H1 (cell line): ENCODE data around the gene NEDD9. TPM values are rescaled to one million over a fixed set of nuclear protein-coding genes. Genes with fewer than 3 reads are reported as not detected.

ENCODE experiments used
- CTCF ChIA-PET: fragments of 300-600 bp; sonication (Branson Sonifier 250); formaldehyde crosslinking; loops from one replicate; lab custom pipeline; 2021; ENCODE audit not compliant: partially characterized antibody; lab: Charles Lee
- POLR2A ChIA-PET: fragments of 300-600 bp; sonication (Branson Sonifier 250); formaldehyde crosslinking; loops from one replicate; lab custom pipeline; 2021; ENCODE audit warnings: inconsistent platforms; ENCODE audit not compliant: partially characterized antibody; lab: Charles Lee
- DNase-seq, 2 experiments: peaks; one replicate each; pipeline versions ENCODE4 v3.0.0 to v3.0.0-alpha.2; 2010 to 2022; ENCODE audit warnings: low spot score in 2 of 2, low read depth in 1 of 2, mixed read lengths in 1 of 2
- FAIRE-seq: peaks from 2 replicates; lab custom pipeline; 2011; peaks lifted over from hg19 to GRCh38; lab: Jason Lieb, UNC
- H2AFZ ChIP-seq: 2 replicates; pipeline ENCODE4 v1.8.1; 2012; ENCODE audit warnings: low read length, inconsistent platforms
- H2AK5ac ChIP-seq: 2 replicates; pipeline ENCODE4 v1.6.1; 2013; ENCODE audit warnings: low read depth, low read length
- H2BK120ac ChIP-seq: replicated peaks from 2 replicates; pipeline ENCODE3; 2013; ENCODE audit warnings: low read depth, low read length, inconsistent platforms
- H2BK12ac ChIP-seq: 2 replicates; pipeline ENCODE4 v1.6.1; 2013; ENCODE audit warnings: low read depth, low read length
- H2BK15ac ChIP-seq: 2 replicates; pipeline ENCODE4 v1.6.1; 2013; ENCODE audit warnings: low read length
- H2BK20ac ChIP-seq: 2 replicates; pipeline ENCODE4 v1.6.1; 2013; ENCODE audit warnings: low read length
- H2BK5ac ChIP-seq: 2 replicates; pipeline ENCODE4 v1.6.1; 2013; ENCODE audit warnings: low read depth, low read length
- H3K14ac ChIP-seq: 2 replicates; pipeline ENCODE4 v1.6.1; 2013; ENCODE audit warnings: inconsistent platforms; ENCODE audit not compliant: insufficient read length
- H3K18ac ChIP-seq: 2 replicates; pipeline ENCODE4 v1.6.1; 2013; ENCODE audit warnings: low read length; ENCODE audit errors: extremely low read depth
- H3K23ac ChIP-seq: 2 replicates; pipeline ENCODE4 v1.6.1; 2013; ENCODE audit warnings: inconsistent platforms; ENCODE audit not compliant: insufficient read length
- H3K23me2 ChIP-seq: 2 replicates; pipeline ENCODE4 v1.6.1; 2013; ENCODE audit warnings: low read depth, low read length
- H3K27ac ChIP-seq: 2 replicates; pipeline ENCODE4 v1.6.1; 2011; ENCODE audit warnings: low read depth, low read length, inconsistent platforms
- H3K27me3 ChIP-seq, 4 experiments: replicated peaks in 1 of 4; 1 replicate in 1 of 4; 2 replicates in 3 of 4; pipeline versions ENCODE4 v1.6.1 to v1.8.1; 2011 to 2013; ENCODE audit warnings: low read length in 3 of 4, mild to moderate bottlenecking in 3 of 4, inconsistent platforms in 2 of 4, mixed read lengths in 2 of 4, moderate library complexity in 1 of 4; ENCODE audit not compliant: control insufficient read depth in 3 of 4, insufficient read depth in 3 of 4; ENCODE audit errors: extremely low read depth in 1 of 4
- H3K36me3 ChIP-seq, 4 experiments: 2 replicates each; pipeline versions ENCODE4 v1.6.1 to v1.8.1; 2011 to 2013; ENCODE audit warnings: mild to moderate bottlenecking in 4 of 4, low read length in 3 of 4, moderate library complexity in 2 of 4, control low read depth in 1 of 4, inconsistent platforms in 1 of 4; ENCODE audit not compliant: insufficient read depth in 4 of 4, control insufficient read depth in 2 of 4
- H3K4ac ChIP-seq: replicated peaks from 2 replicates; pipeline ENCODE3; 2013; ENCODE audit warnings: low read length, low read depth, mixed read lengths, inconsistent platforms; ENCODE audit not compliant: insufficient read length
- H3K4me1 ChIP-seq, 4 experiments: replicated peaks in 1 of 4; 1 replicate in 1 of 4; 2 replicates in 3 of 4; pipeline versions ENCODE4 v1.6.1 to v1.8.1; 2011 to 2013; ENCODE audit warnings: low read length in 3 of 4, inconsistent platforms in 2 of 4, mixed read lengths in 1 of 4; ENCODE audit not compliant: insufficient read depth in 4 of 4, control insufficient read depth in 3 of 4
- H3K4me2 ChIP-seq, 2 experiments: 2 replicates each; pipeline versions ENCODE4 v1.6.1 to v1.8.1; 2011 to 2013; ENCODE audit warnings: low read depth in 2 of 2, low read length in 2 of 2, control low read depth in 1 of 2, inconsistent platforms in 1 of 2, mild to moderate bottlenecking in 1 of 2; ENCODE audit not compliant: insufficient read depth in 1 of 2
- H3K4me3 ChIP-seq, 4 experiments: fragments of 200-600, 300-600 bp in 1 of 4; sonication (generic), shearing (Covaris generic), sonication (Bioruptor Twin) in 1 of 4; 2 replicates each; pipeline versions ENCODE4 v1.5.1 to v1.8.1; 2011 to 2016; ENCODE audit warnings: low read length in 4 of 4, low read depth in 3 of 4, control low read depth in 2 of 4, inconsistent platforms in 2 of 4, mild to moderate bottlenecking in 2 of 4, mixed read lengths in 1 of 4, moderate library complexity in 1 of 4; ENCODE audit not compliant: insufficient read depth in 2 of 4; ENCODE audit errors: extremely low read depth in 1 of 4
- H3K56ac ChIP-seq: replicated peaks from 2 replicates; pipeline ENCODE3; 2013; ENCODE audit warnings: low read depth, mild to moderate bottlenecking, mixed read lengths, low read length, inconsistent platforms; ENCODE audit not compliant: insufficient read length
- H3K79me1 ChIP-seq: 2 replicates; pipeline ENCODE4 v1.6.1; 2013; ENCODE audit warnings: low read depth, low read length, control low read depth
- H3K79me2 ChIP-seq, 2 experiments: 2 replicates each; pipeline versions ENCODE4 v1.6.1 to v1.8.1; 2012 to 2013; ENCODE audit warnings: low read length in 2 of 2, mild to moderate bottlenecking in 2 of 2, inconsistent platforms in 1 of 2; ENCODE audit not compliant: insufficient read depth in 2 of 2, control insufficient read depth in 1 of 2
- H3K9ac ChIP-seq, 4 experiments: replicated peaks in 1 of 4; 1 replicate in 1 of 4; 2 replicates in 3 of 4; pipeline versions ENCODE4 v1.6.1 to v1.8.1; 2011 to 2013; ENCODE audit warnings: low read depth in 3 of 4, low read length in 3 of 4, control low read depth in 2 of 4, mild to moderate bottlenecking in 2 of 4, moderate library complexity in 2 of 4, inconsistent platforms in 1 of 4; ENCODE audit errors: extremely low read depth in 1 of 4
- H3K9me3 ChIP-seq, 2 experiments: 2 replicates each; pipeline versions ENCODE4 v1.6.1 to v1.8.1; 2012 to 2013; ENCODE audit warnings: mild to moderate bottlenecking in 2 of 2, moderate library complexity in 2 of 2, control low read depth in 1 of 2, inconsistent platforms in 1 of 2, low read depth in 1 of 2, low read length in 1 of 2, mixed read lengths in 1 of 2; ENCODE audit not compliant: insufficient read depth in 2 of 2
- H4K20me1 ChIP-seq, 2 experiments: replicated peaks in 1 of 2; 2 replicates each; pipeline versions ENCODE3 to v1.8.1; 2011 to 2013; ENCODE audit warnings: inconsistent platforms in 2 of 2, low read length in 2 of 2, mild to moderate bottlenecking in 1 of 2; ENCODE audit not compliant: insufficient read depth in 2 of 2, control insufficient read depth in 1 of 2
- H4K5ac ChIP-seq: 2 replicates; pipeline ENCODE4 v1.6.1; 2013; ENCODE audit warnings: low read length, low read depth, mixed read lengths, inconsistent platforms; ENCODE audit not compliant: insufficient read length
- H4K8ac ChIP-seq: 2 replicates; pipeline ENCODE4 v1.8.0; 2013; ENCODE audit warnings: mild to moderate bottlenecking, moderate library complexity, low read length, inconsistent platforms; ENCODE audit not compliant: insufficient read depth; ENCODE audit errors: extremely low read depth
- H4K91ac ChIP-seq: replicated peaks from 2 replicates; pipeline ENCODE3; 2013; ENCODE audit warnings: low read length, mixed read lengths, inconsistent platforms; ENCODE audit not compliant: insufficient read length
- BRCA1 ChIP-seq: IDR thresholded peaks from 2 replicates; pipeline ENCODE4 v1.6.1; 2012; ENCODE audit warnings: low read depth, low read length, improper control_type of control experiment
- CBX5 ChIP-seq: fragments of 300-800, 300-1000 bp; sonication (generic); IDR thresholded peaks from 2 replicates; pipeline ENCODE4 v1.7.1; 2016; ENCODE audit warnings: antibody characterized with exemption, low read length, low read depth
- CHD1 ChIP-seq: IDR thresholded peaks from 2 replicates; pipeline ENCODE4 v1.6.1; 2012; ENCODE audit warnings: low read depth, low read length, improper control_type of control experiment
- CTBP2 ChIP-seq: IDR thresholded peaks from 2 replicates; pipeline ENCODE4 v1.7.0; 2011; ENCODE audit warnings: borderline replicate concordance, mild to moderate bottlenecking, moderate library complexity, mixed read lengths, low read length; ENCODE audit not compliant: insufficient read depth, insufficient read length
- HDAC6 ChIP-seq: IDR thresholded peaks from one replicate; pipeline ENCODE4 v1.7.1; 2012; ENCODE audit warnings: low read depth, mild to moderate bottlenecking, inconsistent platforms, low read length, moderate library complexity
- RAD21 ChIP-seq, 2 experiments: IDR thresholded peaks in 1 of 2; conservative IDR thresholded peaks in 1 of 2; 2 replicates each; pipeline ENCODE4 v1.6.1; 2011; ENCODE audit warnings: low read depth in 2 of 2, low read length in 2 of 2, improper control_type of control experiment in 1 of 2, inconsistent platforms in 1 of 2, mild to moderate bottlenecking in 1 of 2, moderate library complexity in 1 of 2
- SIX5 ChIP-seq: IDR thresholded peaks from 2 replicates; pipeline ENCODE4 v1.6.1; 2011; ENCODE audit warnings: mild to moderate bottlenecking, low read depth, low read length
- SP1 ChIP-seq: IDR thresholded peaks from 2 replicates; pipeline ENCODE4 v1.6.1; 2011; ENCODE audit warnings: low read depth, low read length
- WGBS, 2 experiments: shearing (Covaris generic) in 1 of 2; methylation state at CpG; one replicate each; pipeline versions ENCODE4 v1.1.6 to v1.1.7; 2013 to 2015; ENCODE audit warnings: low lambda C conversion rate in 2 of 2, mixed read lengths in 2 of 2, inconsistent platforms in 1 of 2, low coverage in 1 of 2, missing lambda C conversion rate in 1 of 2; ENCODE audit not compliant: insufficient replicate concordance in 2 of 2, insufficient coverage in 1 of 2, insufficient read length in 1 of 2; ENCODE audit errors: extremely low coverage in 1 of 2, missing lambda C conversion rate in 1 of 2; 5-methylcytosine and 5-hydroxymethylcytosine counted together
- polyA plus RNA-seq, 7 experiments: library from polyadenylated mRNA; depleted of rRNA in 3 of 7; stranded (reverse) in 5 of 7; unstranded in 2 of 7; fragments of >200 nt in 5 of 7; fragments of 200-250 nt in 2 of 7; gene quantifications; 1 replicate in 5 of 7; 2 replicates in 1 of 7; 4 replicates in 1 of 7; pipeline versions ENCODE4 v1.2.1 to v1.2.3, GENCODE V29; 2011 to 2013; ENCODE audit warnings: missing spikeins in 2 of 7, mixed read lengths in 2 of 7
- total RNA-seq: library from RNA; stranded (reverse); fragmentation: NEBNext Ultra II Directional; extraction: Animal tissue kit (Norgen Biotek cat#: 25700); gene quantifications from 2 replicates; pipeline ENCODE4 v1.2.1, GENCODE V29; 2021
- TF ChIP-seq, protein P1 (sequence below), 3 experiments: IDR thresholded peaks; 1 replicate in 2 of 3; 2 replicates in 1 of 3; pipeline versions ENCODE4 v1.5.1 to v1.6.1; 2011; ENCODE audit warnings: low read length in 3 of 3, mild to moderate bottlenecking in 3 of 3, inconsistent platforms in 2 of 3, low read depth in 1 of 3, moderate library complexity in 1 of 3; ENCODE audit not compliant: insufficient read depth in 1 of 3; ENCODE audit errors: control extremely low read depth in 1 of 3
- TF ChIP-seq, protein P2 (sequence below): IDR thresholded peaks from 2 replicates; pipeline ENCODE4 v1.6.1; 2012; ENCODE audit warnings: low read length, inconsistent platforms

Gene NEDD9
- total and polyA plus RNA-seq, 2 of the 8 experiments (the other 6 are each of a cell fraction or from before 2014, with no cell fraction given): 3.6 to 12.0 TPM

DNA sequence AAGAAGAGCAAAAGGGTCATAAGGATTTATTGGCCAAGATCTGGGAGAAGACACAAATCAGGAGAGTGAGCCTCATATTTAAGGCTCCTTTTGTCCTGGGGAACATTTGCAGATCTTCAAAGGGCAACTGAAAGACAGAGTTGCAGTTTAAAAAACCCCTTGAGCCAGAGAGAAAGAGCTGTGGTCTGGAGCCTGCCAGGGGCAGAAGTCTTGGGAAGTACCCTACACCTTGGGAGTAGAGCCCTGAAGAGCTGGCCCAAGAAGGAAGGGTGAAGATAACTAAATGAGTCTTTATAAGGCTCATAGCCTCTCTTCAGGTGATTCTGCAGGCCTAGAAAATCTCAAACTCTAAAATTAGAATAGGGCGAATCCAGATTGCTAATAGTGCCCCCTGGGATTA is 81.0 kb downstream of the NEDD9 start:
- Histone ChIP-seq H3K56ac (no peak overlapping the region), H3K9me3 (no peaks in the 10 kb centered on the region)
- no peak for FAIRE-seq
- TF ChIP-seq, protein P1, sequence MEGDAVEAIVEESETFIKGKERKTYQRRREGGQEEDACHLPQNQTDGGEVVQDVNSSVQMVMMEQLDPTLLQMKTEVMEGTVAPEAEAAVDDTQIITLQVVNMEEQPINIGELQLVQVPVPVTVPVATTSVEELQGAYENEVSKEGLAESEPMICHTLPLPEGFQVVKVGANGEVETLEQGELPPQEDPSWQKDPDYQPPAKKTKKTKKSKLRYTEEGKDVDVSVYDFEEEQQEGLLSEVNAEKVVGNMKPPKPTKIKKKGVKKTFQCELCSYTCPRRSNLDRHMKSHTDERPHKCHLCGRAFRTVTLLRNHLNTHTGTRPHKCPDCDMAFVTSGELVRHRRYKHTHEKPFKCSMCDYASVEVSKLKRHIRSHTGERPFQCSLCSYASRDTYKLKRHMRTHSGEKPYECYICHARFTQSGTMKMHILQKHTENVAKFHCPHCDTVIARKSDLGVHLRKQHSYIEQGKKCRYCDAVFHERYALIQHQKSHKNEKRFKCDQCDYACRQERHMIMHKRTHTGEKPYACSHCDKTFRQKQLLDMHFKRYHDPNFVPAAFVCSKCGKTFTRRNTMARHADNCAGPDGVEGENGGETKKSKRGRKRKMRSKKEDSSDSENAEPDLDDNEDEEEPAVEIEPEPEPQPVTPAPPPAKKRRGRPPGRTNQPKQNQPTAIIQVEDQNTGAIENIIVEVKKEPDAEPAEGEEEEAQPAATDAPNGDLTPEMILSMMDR (IDR thresholded peaks at IDR 0.05; ENCODE audit: control extremely low read depth in 1 of 3, insufficient read depth in 1 of 3, low read depth in 1 of 3, low read length in 3 of 3): no peak
- TF ChIP-seq SP1: no peak
- TF ChIP-seq BRCA1: no peak
- no peak for TF ChIP-seq CTBP2
- no peak for TF ChIP-seq HDAC6
- TF ChIP-seq CBX5: no peak
- no peak for TF ChIP-seq CHD1
- TF ChIP-seq, protein P2, sequence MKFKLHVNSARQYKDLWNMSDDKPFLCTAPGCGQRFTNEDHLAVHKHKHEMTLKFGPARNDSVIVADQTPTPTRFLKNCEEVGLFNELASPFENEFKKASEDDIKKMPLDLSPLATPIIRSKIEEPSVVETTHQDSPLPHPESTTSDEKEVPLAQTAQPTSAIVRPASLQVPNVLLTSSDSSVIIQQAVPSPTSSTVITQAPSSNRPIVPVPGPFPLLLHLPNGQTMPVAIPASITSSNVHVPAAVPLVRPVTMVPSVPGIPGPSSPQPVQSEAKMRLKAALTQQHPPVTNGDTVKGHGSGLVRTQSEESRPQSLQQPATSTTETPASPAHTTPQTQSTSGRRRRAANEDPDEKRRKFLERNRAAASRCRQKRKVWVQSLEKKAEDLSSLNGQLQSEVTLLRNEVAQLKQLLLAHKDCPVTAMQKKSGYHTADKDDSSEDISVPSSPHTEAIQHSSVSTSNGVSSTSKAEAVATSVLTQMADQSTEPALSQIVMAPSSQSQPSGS: no peak
- TF ChIP-seq RAD21 (IDR thresholded peaks at IDR 0.05 in 1 of 2, conservative IDR thresholded peaks at IDR 0.05 in 1 of 2; ENCODE audit: low read depth in 2 of 2, low read length in 2 of 2): no peak
- TF ChIP-seq SIX5: no peak

More for the DNA sequence above, 81.0 kb downstream of the NEDD9 start:
- Histone ChIP-seq H2BK5ac (no peak overlapping the region), H3K4me1 (peaks cover 0 to 4% (median 1%) of the 10 kb centered on the region in 4 experiments; a peak in 3 of 7 replicates), H2BK120ac (no peak overlapping the region), H3K27ac (no peak overlapping the region), H3K4ac (no peak overlapping the region), H2AFZ (no peak overlapping the region), H3K18ac (no peak overlapping the region), H3K79me2 (no peaks in the 10 kb centered on the region), H2BK12ac (no peak overlapping the region), H3K4me3 (no peak overlapping the region), H3K36me3 (no peaks in the 10 kb centered on the region), H2BK20ac (no peak overlapping the region), H2AK5ac (no peak overlapping the region), H3K4me2 (no peak overlapping the region), H4K91ac (no peak overlapping the region), H4K5ac (no peak overlapping the region), H3K23me2 (no peaks in the 10 kb centered on the region), H2BK15ac (no peak overlapping the region), H3K14ac (no peak overlapping the region), H4K20me1 (no peaks in the 10 kb centered on the region), H3K79me1 (no peaks in the 10 kb centered on the region), H3K9ac (no peak overlapping the region), H3K23ac (no peak overlapping the region), H3K27me3 (no peaks in the 10 kb centered on the region), H4K8ac (no peak overlapping the region)
- DNase-seq: no peak
- ChIA-PET CTCF (interaction anchor here (0.6 kb wide), 1 partner anchor 55 kb away, joined by 8 read pairs; no protein-coding TSS in a partner anchor), POLR2A (no interaction called here)
- WGBS, 2 experiments: 100% methylated on average over 1 of the region's 1 CpG; no CpG with 5 or more reads in 1 of the 2 experiments
